Psoas muscle (tissue), 8 donors: ENCODE data around the gene CPEB3. TPM values are rescaled to one million over a fixed set of nuclear protein-coding genes. Genes with fewer than 3 reads are reported as not detected.

Source experiments
- ATAC-seq, 4 donors: fragments of 200-7000 bp; cut with Tn5 transposase; one replicate each; pipeline ENCODE4 v1.9.1; 2020; ENCODE audit warnings: moderate library complexity in 3 of 4, mild to moderate bottlenecking in 2 of 4
- DNase-seq, 2 donors: peaks; one replicate each; pipeline ENCODE4 v3.0.0-alpha.2; 2020
- H3K27ac ChIP-seq: fragments of 200-600 bp; one replicate; pipeline ENCODE4 v1.8.0; 2022
- H3K27me3 ChIP-seq, 3 donors: fragments of 200-600 bp in 1 of 3; one replicate each; pipeline versions ENCODE4 v1.6.1 to v1.8.0; 2013 to 2022; ENCODE audit warnings: low read length in 2 of 3, mild to moderate bottlenecking in 2 of 3, moderate library complexity in 1 of 3; ENCODE audit not compliant: insufficient read depth in 3 of 3
- H3K36me3 ChIP-seq, 2 donors: fragments of 200-600 bp in 1 of 2; one replicate each; pipeline versions ENCODE4 v1.6.1 to v1.8.0; 2013 to 2022; ENCODE audit warnings: low read depth in 1 of 2, mild to moderate bottlenecking in 1 of 2, moderate library complexity in 1 of 2; ENCODE audit not compliant: insufficient read depth in 1 of 2
- H3K4me1 ChIP-seq: fragments of 200-600 bp; one replicate; pipeline ENCODE4 v1.8.0; 2022
- H3K4me3 ChIP-seq: fragments of 200-600 bp; one replicate; pipeline ENCODE4 v1.8.0; 2022; ENCODE audit warnings: mild to moderate bottlenecking
- H3K9me3 ChIP-seq: fragments of 200-600 bp; one replicate; pipeline ENCODE4 v1.8.0; 2022
- CTCF ChIP-seq: fragments of 200-600 bp; IDR thresholded peaks from one replicate; pipeline ENCODE4 v1.8.0; 2022; ENCODE audit warnings: antibody characterized with exemption
- WGBS, 3 donors: extraction: QIAGEN DNeasy Blood & Tissue Kit; methylation state at CpG; one replicate each; pipeline versions ENCODE4 v1.1.6 to v1.1.7; 2013; 5-methylcytosine and 5-hydroxymethylcytosine counted together
- intact Hi-C, 2 donors: fragments of 100-400 bp; cut with DNase I; formaldehyde crosslinking; loops; one replicate each; pipeline versions ENCODE4 v1.11.0 to v1.14.2; 2022
- polyA plus RNA-seq, 3 donors: library from polyadenylated mRNA; stranded (reverse); fragments of 200-250 nt; gene quantifications; one replicate each; pipeline ENCODE4 v1.2.3, GENCODE V29; 2013
- total RNA-seq, 4 donors: library from RNA; stranded (reverse); fragmentation: NEBNext Ultra II Directional in 2 of 4; extraction: Animal tissue kit (Norgen Biotek cat#: 25700) in 2 of 4; gene quantifications; one replicate each; pipeline versions ENCODE4 v1.2.1 to v1.2.4, GENCODE V29; 2021 to 2023
- donor health status: healthy with polysubstance abuse.
- donor health status: DM: no; HTN: no; CAD: no; lungs with moderate emphysema.
- donor health status: Bipolar disorder and iron deficiency.
- donor health status: healthy.
- donor health status: DM: yes; HTN: yes; CAD: no.
- donor health status: DM: no; HTN: no; CAD: no.
- donor health status: DM: no; HTN: no; CAD: no.
- donor health status: DM: yes; HTN: yes; CAD: no.

The CPEB3 gene
- total and polyA plus RNA-seq, 7 donors, result 0.44 to 16.9 (median 9.8) TPM

DNA sequence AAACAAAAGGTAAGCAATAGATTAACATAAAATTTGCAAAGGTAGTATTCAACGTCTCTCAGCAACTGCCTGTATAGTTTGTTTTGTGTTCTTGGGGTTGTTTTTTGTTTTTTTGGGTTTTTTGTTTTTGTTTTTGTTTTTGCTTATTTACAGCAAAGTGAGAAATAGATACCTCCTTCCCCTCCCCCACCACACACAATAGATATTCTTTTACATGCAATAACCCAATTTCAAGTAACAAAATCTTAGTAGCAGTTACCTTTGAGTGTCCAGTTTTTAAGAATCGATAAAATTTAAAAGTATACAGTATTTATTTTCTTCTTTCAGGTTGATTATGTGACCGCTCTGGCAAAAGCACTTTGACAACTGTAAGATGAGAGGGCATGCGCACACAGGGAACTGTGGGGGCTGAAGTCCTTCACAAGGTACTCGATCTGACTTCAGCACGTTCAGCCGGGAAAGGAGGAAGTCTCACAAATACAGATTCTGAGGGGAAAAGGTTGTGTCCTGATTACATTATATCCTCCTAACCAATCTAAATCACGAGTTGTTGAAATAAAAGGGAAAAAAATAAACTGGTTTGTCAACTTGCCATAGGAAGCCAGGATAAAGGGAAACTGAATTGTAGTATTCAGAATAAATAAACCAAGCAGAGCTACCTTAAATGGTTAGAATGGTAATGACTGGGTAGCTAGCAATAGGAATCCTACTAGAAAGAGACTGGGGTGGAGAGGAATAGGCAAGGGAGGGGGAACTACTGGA is 47.8 kb downstream of the CPEB3 start:
- Histone ChIP-seq H3K27ac (peak overlapping the region; percentile 92), H3K36me3 (no peaks in the 10 kb centered on the region), H3K4me3 (peak overlapping the region; percentile 79), H3K9me3 (no peaks in the 10 kb centered on the region), H3K27me3 (no peaks in the 10 kb centered on the region), H3K4me1 (peaks cover 17% of the 10 kb centered on the region)
- DNase-seq (peak; percentile 31 to 67), ATAC-seq (peak; percentile 60 to 69 (median 66))
- 5 to 9% (median 5%) methylated on average over 8 of the region's 8 CpGs for WGBS, 3 donors
- TF ChIP-seq CTCF, result no peak
- intact Hi-C loops, result loop anchor here in 1 of 2 donors (5.0 kb wide), 2 partner anchors 49 to 156 kb away; partner anchors contain the start of genes CPEB3 and MARCHF5

- Histone ChIP-seq H3K36me3 (no peaks in the 10 kb centered on the region), H3K4me3 (peak overlapping the region; percentile 79), H3K9me3 (no peaks in the 10 kb centered on the region), H3K4me1 (peaks cover 23% of the 10 kb centered on the region), H3K27me3 (no peaks in the 10 kb centered on the region), H3K27ac (peak overlapping the region; percentile 92)
- WGBS, 3 donors, result 20 to 36% (median 21%) methylated on average over 2 of the region's 2 CpGs
- TF ChIP-seq CTCF, result no peak
- no peak for ATAC-seq
- DNase-seq, result no peak
- intact Hi-C loops, result loop anchor here in 1 of 2 donors (5.0 kb wide), 2 partner anchors 50 to 155 kb away; partner anchors contain the start of genes CPEB3 and MARCHF5
Observed at GRCh38 chr10:92242380-92242779, 48.5 kb downstream of the CPEB3 start.

GRCh38 chr10:92241501-92241900 is 49.4 kb downstream of the CPEB3 start:
- H3K36me3 ChIP-seq, result no peaks in the 10 kb centered on the region
- WGBS, 3 donors, result 15 to 38% (median 30%) methylated on average over 1 of the region's 1 CpG
- intact Hi-C loops, result loop anchor here (2.0 to 5.0 kb wide), 3 partner anchors 49 to 154 kb away; partner anchors contain the start of genes CPEB3 (in 2 of the 2) and MARCHF5 (in 2 of the 2)
- peak in 1 of 4 donors; percentile 1 for ATAC-seq
- TF ChIP-seq CTCF, result no peak
- peaks cover 32% of the 10 kb centered on the region for H3K4me1 ChIP-seq
- H3K27ac ChIP-seq, result peak overlapping the region; percentile 92
- no peak for DNase-seq
- H3K27me3 ChIP-seq, result no peaks in the 10 kb centered on the region
- H3K4me3 ChIP-seq, result peak overlapping the region; percentile 79
- no peaks in the 10 kb centered on the region for H3K9me3 ChIP-seq

GRCh38 chr10:92241158-92241500 is 49.7 kb downstream of the CPEB3 start:
- Histone ChIP-seq H3K4me1 (peaks cover 36% of the 10 kb centered on the region), H3K36me3 (no peaks in the 10 kb centered on the region), H3K27ac (peak overlapping the region; percentile 92), H3K4me3 (peak overlapping the region; percentile 79), H3K27me3 (no peaks in the 10 kb centered on the region), H3K9me3 (no peaks in the 10 kb centered on the region)
- DNase-seq (peak in 1 of 2 donors; percentile 59), ATAC-seq (peak; percentile 38 to 62 (median 52))
- TF ChIP-seq CTCF, result no peak
- 2 to 9% (median 6%) methylated on average over 9 of the region's 9 CpGs for WGBS, 3 donors
- intact Hi-C loops, result loop anchor here (2.0 to 5.0 kb wide), 3 partner anchors 50 to 154 kb away; partner anchors contain the start of genes CPEB3 (in 2 of the 2) and MARCHF5 (in 2 of the 2)
